Immature natural killer cell (primary cell): Measurements from ENCODE around the gene KRTAP5-3. TPM values are rescaled to one million over a fixed set of nuclear protein-coding genes. Genes with fewer than 3 reads are reported as not detected.
"Not testable (repeated sequence)": the region's sequence is repeated elsewhere in the genome, so short reads cannot be mapped to it uniquely, and the experiment has no call there.

Experiments
- DNase-seq, 3 donors: peaks; one replicate each; pipeline ENCODE4 v3.0.0; 2022; ENCODE audit warnings: mixed read lengths in 1 of 3
- H3K27ac Mint-ChIP-seq, 6 donors: one replicate each; pipeline ENCODE4 v1.8.0; 2020; ENCODE audit warnings: mixed read lengths in 6 of 6, mild to moderate bottlenecking in 5 of 6, inconsistent platforms in 4 of 6, moderate library complexity in 3 of 6
- H3K27me3 Mint-ChIP-seq, 3 donors: one replicate each; pipeline ENCODE4 v1.8.0; 2020 to 2021; ENCODE audit warnings: low read depth in 3 of 3, mild to moderate bottlenecking in 3 of 3, mixed read lengths in 3 of 3, moderate library complexity in 3 of 3, inconsistent platforms in 1 of 3
- H3K36me3 Mint-ChIP-seq, 3 donors: one replicate each; pipeline ENCODE4 v1.8.0; 2020; ENCODE audit warnings: mixed read lengths in 3 of 3, inconsistent platforms in 2 of 3, mild to moderate bottlenecking in 2 of 3
- H3K4me1 Mint-ChIP-seq, 2 donors: one replicate each; pipeline ENCODE4 v1.8.0; 2020; ENCODE audit warnings: inconsistent platforms in 2 of 2, mild to moderate bottlenecking in 2 of 2, mixed read lengths in 2 of 2, moderate library complexity in 1 of 2
- H3K4me3 Mint-ChIP-seq, 5 donors: one replicate each; pipeline ENCODE4 v1.8.0; 2020; ENCODE audit warnings: mild to moderate bottlenecking in 5 of 5, mixed read lengths in 5 of 5, inconsistent platforms in 3 of 5, moderate library complexity in 3 of 5
- H3K9me3 Mint-ChIP-seq, 6 donors: one replicate each; pipeline ENCODE4 v1.8.0; 2020; ENCODE audit warnings: mild to moderate bottlenecking in 6 of 6, mixed read lengths in 6 of 6, inconsistent platforms in 4 of 6, moderate library complexity in 3 of 6
- polyA plus RNA-seq, 3 donors: library from polyadenylated mRNA; unstranded; fragments of 300-500 nt; fragmentation: Illumina TruSeq; gene quantifications; one replicate each; pipeline ENCODE4 v1.2.3, GENCODE V29; 2021

KRTAP5-3 gene
- polyA plus RNA-seq, 3 donors from 2014 or later = not detected

GRCh38 chr11:1650034-1650917 lies 42.0 kb upstream of the KRTAP5-3 start:
- H3K27me3 Mint-ChIP-seq = peaks cover 0 to 6% (median 0%) of the 10 kb centered on the region in 3 donors
- no peaks in the 10 kb centered on the region for H3K36me3 Mint-ChIP-seq
- no peak overlapping the region for H3K27ac Mint-ChIP-seq
- H3K4me3 Mint-ChIP-seq = no peak overlapping the region
- peaks cover 0 to 2% (median 0%) of the 10 kb centered on the region in 6 donors for H3K9me3 Mint-ChIP-seq
- no peaks in the 10 kb centered on the region for H3K4me1 Mint-ChIP-seq
- DNase-seq = no peak

- Mint-ChIP-seq H3K27me3 (peaks cover 0 to 5% (median 0%) of the 10 kb centered on the region in 3 donors), H3K4me3 (no peak overlapping the region), H3K36me3 (no peaks in the 10 kb centered on the region), H3K27ac (no peak overlapping the region), H3K9me3 (peaks cover 0 to 2% (median 0%) of the 10 kb centered on the region in 6 donors), H3K4me1 (no peaks in the 10 kb centered on the region)
- DNase-seq = no peak
These were observed 40.6 kb upstream of the KRTAP5-3 start for GRCh38 chr11:1648653-1649420.

GRCh38 chr11:1647901-1648652 lies 39.8 kb upstream of the KRTAP5-3 start:
- peaks cover 0 to 5% (median 0%) of the 10 kb centered on the region in 3 donors for H3K27me3 Mint-ChIP-seq
- H3K9me3 Mint-ChIP-seq = peaks cover 0 to 2% (median 0%) of the 10 kb centered on the region in 6 donors
- H3K27ac Mint-ChIP-seq = no peak overlapping the region
- DNase-seq = no peak
- H3K4me1 Mint-ChIP-seq = no peaks in the 10 kb centered on the region
- H3K36me3 Mint-ChIP-seq = no peaks in the 10 kb centered on the region
- H3K4me3 Mint-ChIP-seq = no peak overlapping the region

GRCh38 chr11:1646540-1646939 lies 38.3 kb upstream of the KRTAP5-3 start:
- DNase-seq, H3K27ac Mint-ChIP-seq, H3K27me3 Mint-ChIP-seq: not testable (repeated sequence)

GRCh38 chr11:1645357-1645821 lies 37.1 kb upstream of the KRTAP5-3 start:
- Mint-ChIP-seq H3K4me1 (no peaks in the 10 kb centered on the region), H3K27ac (no peak overlapping the region), H3K36me3 (no peaks in the 10 kb centered on the region), H3K4me3 (no peak overlapping the region), H3K9me3 (no peaks in the 10 kb centered on the region), H3K27me3 (peaks cover 0 to 1% (median 0%) of the 10 kb centered on the region in 3 donors)
- DNase-seq = no peak

More at GRCh38 chr11:1646540-1646939, 38.3 kb upstream of the KRTAP5-3 start:
- not testable (repeated sequence) for H3K9me3 Mint-ChIP-seq, H3K4me1 Mint-ChIP-seq, H3K36me3 Mint-ChIP-seq, H3K4me3 Mint-ChIP-seq

- Mint-ChIP-seq H3K4me3 (no peak overlapping the region), H3K27ac (no peak overlapping the region), H3K27me3 (peaks cover 0 to 1% (median 0%) of the 10 kb centered on the region in 3 donors), H3K9me3 (no peaks in the 10 kb centered on the region), H3K4me1 (no peaks in the 10 kb centered on the region), H3K36me3 (no peaks in the 10 kb centered on the region)
- no peak for DNase-seq
These were observed 36.5 kb upstream of the KRTAP5-3 start for GRCh38 chr11:1644601-1645356.

- H3K9me3 Mint-ChIP-seq = no peaks in the 10 kb centered on the region
- peaks cover 0 to 3% (median 0%) of the 10 kb centered on the region in 3 donors for H3K27me3 Mint-ChIP-seq
- H3K4me1 Mint-ChIP-seq = no peaks in the 10 kb centered on the region
- DNase-seq = no peak
- H3K36me3 Mint-ChIP-seq = no peaks in the 10 kb centered on the region
- no peak overlapping the region for H3K27ac Mint-ChIP-seq
- H3K4me3 Mint-ChIP-seq = no peak overlapping the region
These were observed 35.0 kb upstream of the KRTAP5-3 start for GRCh38 chr11:1643146-1643690.

GRCh38 chr11:1642288-1643145 lies 34.3 kb upstream of the KRTAP5-3 start:
- H3K4me1 Mint-ChIP-seq = no peaks in the 10 kb centered on the region
- H3K36me3 Mint-ChIP-seq = no peaks in the 10 kb centered on the region
- no peak for DNase-seq
- no peak overlapping the region for H3K27ac Mint-ChIP-seq
- H3K4me3 Mint-ChIP-seq = no peak overlapping the region
- H3K9me3 Mint-ChIP-seq = no peaks in the 10 kb centered on the region
- H3K27me3 Mint-ChIP-seq = peaks cover 0 to 3% (median 0%) of the 10 kb centered on the region in 3 donors

GRCh38 chr11:1641096-1641495 lies 32.8 kb upstream of the KRTAP5-3 start:
- no peaks in the 10 kb centered on the region for H3K9me3 Mint-ChIP-seq
- DNase-seq = no peak
- H3K36me3 Mint-ChIP-seq = no peaks in the 10 kb centered on the region
- H3K27ac Mint-ChIP-seq = no peak overlapping the region
- H3K27me3 Mint-ChIP-seq = peaks cover 0 to 7% (median 3%) of the 10 kb centered on the region in 3 donors
- H3K4me1 Mint-ChIP-seq = no peaks in the 10 kb centered on the region
- no peak overlapping the region for H3K4me3 Mint-ChIP-seq

- H3K27ac Mint-ChIP-seq = no peak overlapping the region
- peak in 1 of 3 donors; percentile 22 for DNase-seq
- peaks cover 2 to 7% (median 3%) of the 10 kb centered on the region in 3 donors for H3K27me3 Mint-ChIP-seq
- H3K9me3 Mint-ChIP-seq = no peaks in the 10 kb centered on the region
- H3K4me1 Mint-ChIP-seq = no peaks in the 10 kb centered on the region
- no peaks in the 10 kb centered on the region for H3K36me3 Mint-ChIP-seq
- no peak overlapping the region for H3K4me3 Mint-ChIP-seq
These were observed 32.0 kb upstream of the KRTAP5-3 start for GRCh38 chr11:1640076-1640946.

GRCh38 chr11:1639666-1640065 lies 31.4 kb upstream of the KRTAP5-3 start:
- Mint-ChIP-seq H3K27ac (no peak overlapping the region), H3K9me3 (no peaks in the 10 kb centered on the region), H3K27me3 (peaks cover 2 to 7% (median 3%) of the 10 kb centered on the region in 3 donors), H3K4me3 (no peak overlapping the region), H3K36me3 (no peaks in the 10 kb centered on the region), H3K4me1 (no peaks in the 10 kb centered on the region)
- DNase-seq = no peak
